ENCODE results near the gene AKAP11.

AKAP11 gene

DNA sequence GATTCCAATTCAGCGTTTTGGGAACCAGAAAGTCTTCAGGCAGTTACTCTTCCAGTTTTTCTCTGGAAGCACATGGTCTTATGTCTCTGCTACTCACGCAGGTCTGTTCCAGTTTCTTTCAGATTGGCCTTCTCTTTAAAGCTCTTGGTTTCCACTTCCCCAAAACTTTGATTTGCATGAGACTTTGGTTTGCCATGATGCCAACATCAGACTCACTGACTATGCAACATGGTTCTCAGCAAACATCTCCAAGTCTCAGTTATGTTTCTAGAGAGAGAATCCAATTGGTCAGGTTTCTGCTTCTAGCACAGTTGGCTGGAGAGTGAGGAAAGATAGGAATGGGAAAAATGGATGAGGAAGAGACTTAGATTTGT, 3.1 kb downstream of the AKAP11 start:
- no peak for DNase-seq (ENCODE audit: low read depth)

- DNase-seq (ENCODE audit: low read depth): no peak
Measured at GRCh38 chr13:42275506-42275905, 3.6 kb downstream of the AKAP11 start.

DNA sequence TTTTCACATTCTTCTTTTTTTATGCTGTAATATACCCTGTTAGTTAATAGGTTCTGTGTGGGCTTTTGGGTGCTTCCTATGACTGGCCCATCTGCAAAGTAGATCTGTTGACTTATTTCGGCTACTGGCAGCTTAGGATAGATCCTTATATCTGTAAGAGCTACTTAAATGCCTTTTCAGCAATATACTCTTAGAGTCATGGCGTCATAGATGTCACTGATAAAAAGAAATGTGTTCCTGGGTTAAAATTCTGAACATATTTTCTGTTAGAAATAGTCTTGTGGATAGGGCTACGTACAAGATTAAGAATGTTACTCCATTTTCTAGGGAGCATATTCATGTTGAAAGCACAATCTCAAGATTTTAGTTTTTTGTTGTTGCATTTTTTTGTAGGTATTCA, 4.7 kb downstream of the AKAP11 start:
- DNase-seq (ENCODE audit: low read depth): no peak

DNA sequence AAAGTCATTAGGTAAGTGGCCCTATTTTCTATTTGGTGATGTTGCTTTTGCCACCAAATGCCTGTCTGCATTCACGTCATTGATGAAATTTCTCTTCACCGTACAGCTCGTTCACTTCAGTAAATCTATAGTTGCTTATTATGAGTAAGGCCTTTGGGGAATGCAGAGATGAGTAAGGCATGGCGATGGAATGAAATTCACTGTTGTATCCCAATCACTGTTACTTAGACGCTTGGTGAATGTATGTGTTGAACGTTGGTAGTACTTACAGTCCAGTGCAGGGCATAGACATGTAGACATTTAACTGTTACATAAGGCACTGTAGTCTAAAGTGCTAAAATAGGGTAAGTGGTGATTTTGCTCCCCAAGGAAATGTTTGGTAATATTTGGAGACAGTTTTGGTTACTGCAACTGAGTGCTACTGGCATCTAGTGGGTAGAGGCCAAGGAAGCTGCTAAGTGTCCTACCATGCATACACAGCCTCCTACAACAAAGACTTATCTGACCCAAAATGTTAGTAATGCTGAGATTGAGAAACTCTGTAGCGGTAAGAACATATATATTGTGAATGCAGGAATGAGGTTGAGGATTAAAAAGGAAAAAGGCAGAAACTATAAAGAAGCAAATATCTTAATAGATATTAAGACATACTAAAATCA, 5.8 kb downstream of the AKAP11 start:
- no peak for DNase-seq (ENCODE audit: low read depth)

GRCh38 chr13:42279080-42279479, 7.1 kb downstream of the AKAP11 start:
- no peak for DNase-seq (ENCODE audit: low read depth)

DNA sequence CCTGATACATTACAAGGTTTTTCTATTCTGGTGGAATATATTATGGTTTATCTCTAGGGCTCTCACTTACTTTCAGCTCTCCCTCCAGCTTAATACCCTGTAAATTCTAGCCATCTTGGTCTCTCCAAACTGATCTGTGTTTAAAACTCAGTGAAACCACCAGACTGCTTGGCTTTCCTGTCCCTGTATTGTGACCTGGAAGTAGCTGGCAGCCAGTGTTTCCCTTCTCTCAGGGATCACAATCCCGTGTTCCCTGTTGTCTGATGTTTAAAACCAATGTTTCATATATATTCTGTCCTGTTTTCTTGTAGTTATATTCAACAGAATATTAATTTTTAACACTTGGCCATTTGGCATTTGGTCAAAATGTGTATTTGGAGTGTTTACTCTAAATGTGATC, 8.0 kb downstream of the AKAP11 start:
- DNase-seq (ENCODE audit: low read depth): no peak

GRCh38 chr13:42280537-42280936, 8.6 kb downstream of the AKAP11 start:
- no peak for DNase-seq (ENCODE audit: low read depth)

DNA sequence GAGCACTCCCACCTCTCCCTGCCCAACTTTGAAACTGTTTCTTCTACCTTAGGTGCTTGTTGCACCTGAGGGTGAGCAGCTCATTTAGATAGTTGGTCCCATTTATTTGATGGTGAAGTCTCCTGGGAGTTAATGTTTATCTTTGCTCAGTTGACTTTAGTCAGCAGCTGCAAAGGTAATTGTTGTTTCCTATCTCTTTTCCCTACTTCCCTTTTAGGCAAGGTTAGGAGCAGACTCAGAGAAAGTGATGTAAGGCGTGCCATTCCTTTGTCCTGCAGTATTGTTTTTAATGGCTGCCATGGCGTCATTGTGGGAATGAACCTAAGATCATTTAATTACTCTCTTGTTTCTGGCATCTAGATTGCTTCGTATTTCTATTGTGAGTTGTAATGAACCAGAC, 11.6 kb downstream of the AKAP11 start:
- DNase-seq (ENCODE audit: low read depth): no peak

GRCh38 chr13:42284068-42284467, 12.1 kb downstream of the AKAP11 start:
- DNase-seq (ENCODE audit: low read depth): no peak

DNA sequence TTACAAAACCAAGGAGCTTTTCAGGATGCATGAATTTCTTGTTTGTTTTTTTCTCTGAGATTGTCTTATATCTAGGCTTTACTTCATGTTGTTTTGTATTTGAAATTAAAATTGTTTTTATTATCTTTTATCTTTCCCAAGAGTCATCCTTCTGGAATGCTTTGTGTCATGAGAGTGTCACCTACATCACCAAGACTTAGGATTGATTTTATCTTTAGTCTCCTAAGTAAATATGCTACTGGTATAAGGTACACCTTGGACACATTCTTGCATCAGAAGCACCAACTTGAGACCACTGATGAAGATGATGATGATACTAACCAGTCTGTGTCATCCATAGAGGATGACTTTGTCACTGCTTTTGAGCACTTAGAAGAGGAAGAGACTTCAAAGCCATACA, 26.4 kb downstream of the AKAP11 start:
- no peak for DNase-seq (ENCODE audit: low read depth)

- no peak for DNase-seq (ENCODE audit: low read depth)
Measured at GRCh38 chr13:42305503-42305902, 33.6 kb downstream of the AKAP11 start.

DNA sequence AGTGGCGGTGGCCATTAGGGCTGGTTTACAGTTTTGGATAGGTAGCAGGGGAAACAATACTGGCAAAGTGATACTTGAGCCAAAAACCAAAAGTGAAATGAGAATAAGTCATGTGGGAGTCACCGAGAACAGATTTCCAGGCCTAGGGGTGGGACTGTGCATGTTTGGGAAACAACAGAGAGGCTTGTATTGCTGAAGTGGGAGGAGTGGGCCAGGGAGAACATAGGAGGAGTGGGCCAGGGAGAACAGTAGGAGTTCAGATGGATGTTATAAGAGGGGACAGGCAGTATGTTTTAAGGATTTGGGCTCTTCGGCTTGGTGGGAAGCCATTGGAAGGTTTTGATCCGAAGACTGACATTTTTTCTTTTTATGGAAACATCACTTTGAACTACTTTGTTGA, 35.5 kb downstream of the AKAP11 start:
- no peak for DNase-seq (ENCODE audit: low read depth)

DNA sequence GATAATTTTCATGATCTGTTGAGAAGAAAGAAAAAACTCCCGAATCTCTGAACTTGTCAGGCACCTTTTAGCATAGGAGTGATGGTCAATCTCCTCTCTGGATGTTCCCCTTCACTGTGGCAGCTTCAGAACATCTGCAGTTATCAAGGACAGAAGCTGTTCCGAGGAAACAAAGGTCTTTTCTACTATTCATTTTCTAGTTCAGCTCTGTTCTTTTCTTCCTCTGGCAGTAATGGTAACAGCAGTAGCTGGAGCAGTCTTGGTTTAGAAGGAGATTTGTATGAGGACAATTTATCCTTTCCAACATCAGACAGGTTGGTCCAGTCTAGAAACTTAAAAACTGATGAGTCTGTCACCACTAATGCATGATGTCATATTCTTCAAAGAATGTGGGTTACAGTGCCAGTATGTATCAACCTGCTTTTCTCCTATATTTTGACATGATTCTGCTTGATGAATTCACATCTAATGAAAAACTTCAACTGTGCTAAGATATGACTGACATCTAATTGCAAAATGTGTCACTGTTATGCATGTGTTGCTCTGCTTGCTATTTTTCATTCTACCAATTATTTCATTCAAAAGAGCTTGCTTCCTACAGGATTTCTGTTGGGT, 41.0 kb downstream of the AKAP11 start:
- DNase-seq (ENCODE audit: low read depth): no peak

DNA sequence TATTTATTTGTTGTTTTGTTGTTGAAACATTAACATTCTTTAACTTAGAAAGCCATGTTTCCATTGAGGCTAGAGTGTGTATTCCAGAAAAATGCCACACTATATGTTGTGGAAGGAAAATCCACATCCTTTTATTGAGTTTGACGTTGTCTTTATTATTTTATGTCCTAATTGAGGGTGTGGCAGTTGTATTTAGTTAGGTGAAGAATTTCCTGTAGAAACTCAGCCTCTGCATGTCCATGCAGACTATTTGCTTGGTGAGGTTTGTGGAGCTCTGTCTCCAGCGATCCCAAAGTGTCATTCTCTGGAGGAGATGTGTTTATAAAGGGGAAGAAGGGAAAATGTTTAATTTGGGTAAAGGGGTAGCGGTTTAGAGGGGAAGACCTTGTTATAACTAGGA, 46.6 kb downstream of the AKAP11 start:
- DNase-seq (ENCODE audit: low read depth): no peak

- DNase-seq (ENCODE audit: low read depth): no peak
Measured at GRCh38 chr13:42320375-42320787, 48.4 kb downstream of the AKAP11 start.

GRCh38 chr13:42322806-42323205, 50.9 kb downstream of the AKAP11 start:
- DNase-seq (ENCODE audit: low read depth): no peak

GRCh38 chr13:42324704-42325103, 52.8 kb downstream of the AKAP11 start:
- DNase-seq (ENCODE audit: low read depth): no peak

- no peak for DNase-seq (ENCODE audit: low read depth)
Measured at GRCh38 chr13:42327725-42328124, 55.8 kb downstream of the AKAP11 start.

DNA sequence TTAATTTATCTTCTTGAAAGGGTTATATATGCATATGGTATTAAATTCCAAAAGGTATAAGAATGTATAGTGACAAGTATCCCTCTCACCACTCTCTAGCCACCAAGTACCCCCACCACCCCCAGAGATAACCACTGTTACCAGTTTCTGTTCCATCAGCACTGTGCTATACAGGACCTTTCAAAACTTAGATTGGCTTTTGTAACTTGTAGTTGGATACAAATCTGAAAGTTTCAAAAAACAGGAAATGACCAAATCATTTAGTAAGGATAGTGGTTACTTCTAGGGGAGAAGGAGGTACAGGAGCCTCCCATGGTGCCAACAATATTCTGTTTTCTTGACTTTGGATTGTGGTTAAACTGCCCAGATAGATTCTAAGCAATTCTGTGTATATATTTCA, 56.7 kb downstream of the AKAP11 start:
- DNase-seq (ENCODE audit: low read depth): no peak

GRCh38 chr13:42329239-42329638, 57.3 kb downstream of the AKAP11 start:
- no peak for DNase-seq (ENCODE audit: low read depth)

DNA sequence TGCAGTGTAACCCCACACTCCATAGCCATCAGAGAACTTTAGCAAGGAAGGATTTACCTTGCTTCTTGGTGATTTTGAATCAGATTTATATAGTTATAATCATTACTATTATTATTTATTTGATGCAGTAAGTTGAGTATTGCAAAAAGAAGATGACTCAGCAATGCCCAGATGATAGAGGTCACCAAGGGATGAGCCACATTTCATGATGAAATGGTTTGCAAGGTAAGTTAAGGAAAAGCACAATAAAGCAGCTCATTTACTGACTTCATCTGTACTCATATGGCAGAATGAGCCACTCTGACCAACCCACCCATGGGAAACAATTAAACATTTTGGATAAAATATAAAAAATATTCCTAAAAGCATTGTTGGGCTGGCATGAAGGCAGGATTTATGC, 59.1 kb downstream of the AKAP11 start:
- no peak for DNase-seq (ENCODE audit: low read depth)

- DNase-seq (ENCODE audit: low read depth): no peak
Measured at GRCh38 chr13:42333613-42334328, 61.8 kb downstream of the AKAP11 start.

DNA sequence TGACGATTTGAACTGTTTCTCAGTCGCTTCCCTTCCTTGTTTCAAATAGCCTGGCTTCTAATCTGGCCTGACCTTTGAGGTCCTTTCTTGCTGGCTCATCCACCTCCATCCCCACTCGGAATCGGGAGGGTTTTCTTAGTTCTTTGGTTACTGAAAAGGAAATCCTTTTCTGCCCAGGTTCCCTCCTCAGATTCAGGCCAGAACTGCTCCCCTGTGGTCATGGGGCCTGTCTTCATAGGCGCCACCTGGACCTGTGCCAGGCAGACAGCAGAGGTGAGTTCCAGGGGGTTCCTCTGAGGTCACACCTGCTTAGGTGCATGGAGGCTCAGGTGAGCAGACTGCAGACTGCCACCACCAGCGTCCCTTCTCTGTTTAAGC, 62.4 kb downstream of the AKAP11 start:
- DNase-seq (ENCODE audit: low read depth): no peak
